ENCODE measurements around the gene SEC62. TPM values are rescaled to one million over a fixed set of nuclear protein-coding genes. Genes with fewer than 3 reads are reported as not detected.

The SEC62 gene
- total and polyA plus RNA-seq, 2 experiments from 2014 or later: 45.4 to 138 TPM

DNA sequence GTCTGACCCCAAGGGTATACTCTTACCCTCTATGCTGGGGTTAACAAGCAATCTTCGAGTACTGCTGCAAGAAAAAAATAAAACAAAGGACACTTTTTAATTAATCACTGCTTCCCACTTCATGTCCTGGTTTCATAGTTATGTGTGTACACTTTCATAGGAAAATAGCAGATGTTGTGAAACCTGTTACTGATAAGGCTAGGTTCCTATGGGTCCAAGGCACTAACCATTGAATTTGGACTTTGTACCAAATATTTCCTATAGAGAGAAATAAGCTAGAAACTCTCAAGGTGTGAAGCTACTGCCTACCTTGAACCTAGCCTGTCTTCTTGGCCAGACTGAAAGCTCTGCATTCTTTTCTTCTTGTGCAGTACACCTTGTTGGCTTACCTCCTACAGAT is 56.6 kb downstream of the SEC62 start:
- DNase-seq (ENCODE audit: low spot score): peak; percentile 38
- 64% methylated on average over 1 of the region's 1 CpG for WGBS (ENCODE audit: low lambda C conversion rate, missing lambda C conversion rate)
- Histone ChIP-seq H3K27me3 (no peaks in the 10 kb centered on the region), H3K36me3 (replicated peaks; ENCODE audit: insufficient read depth, low read depth) (no peaks in the 10 kb centered on the region), H4K20me1 (ENCODE audit: insufficient read depth, poor library complexity, severe bottlenecking) (no peaks in the 10 kb centered on the region), H3K4me2 (peak overlapping the region; percentile 52), H3K9me2 (replicated peaks; ENCODE audit: insufficient read depth) (no peaks in the 10 kb centered on the region), H3K4me3 (no peak overlapping the region), H2AFZ (no peak overlapping the region), H3K4me1 (ENCODE audit: insufficient read depth) (peaks cover 12% of the 10 kb centered on the region), H3K79me2 (no peaks in the 10 kb centered on the region), H3K27ac (peak overlapping the region; percentile 78), H3K9me3 (ENCODE audit: low read depth) (no peaks in the 10 kb centered on the region)
- no peak for TF ChIP-seq EZH2 (IDR thresholded peaks at IDR 0.05; ENCODE audit: borderline replicate concordance)
- no peak for TF ChIP-seq EZH2phosphoT487 (IDR thresholded peaks at IDR 0.05; ENCODE audit: low read depth, severe bottlenecking, unreplicated experiment)
- TF ChIP-seq, protein P1, sequence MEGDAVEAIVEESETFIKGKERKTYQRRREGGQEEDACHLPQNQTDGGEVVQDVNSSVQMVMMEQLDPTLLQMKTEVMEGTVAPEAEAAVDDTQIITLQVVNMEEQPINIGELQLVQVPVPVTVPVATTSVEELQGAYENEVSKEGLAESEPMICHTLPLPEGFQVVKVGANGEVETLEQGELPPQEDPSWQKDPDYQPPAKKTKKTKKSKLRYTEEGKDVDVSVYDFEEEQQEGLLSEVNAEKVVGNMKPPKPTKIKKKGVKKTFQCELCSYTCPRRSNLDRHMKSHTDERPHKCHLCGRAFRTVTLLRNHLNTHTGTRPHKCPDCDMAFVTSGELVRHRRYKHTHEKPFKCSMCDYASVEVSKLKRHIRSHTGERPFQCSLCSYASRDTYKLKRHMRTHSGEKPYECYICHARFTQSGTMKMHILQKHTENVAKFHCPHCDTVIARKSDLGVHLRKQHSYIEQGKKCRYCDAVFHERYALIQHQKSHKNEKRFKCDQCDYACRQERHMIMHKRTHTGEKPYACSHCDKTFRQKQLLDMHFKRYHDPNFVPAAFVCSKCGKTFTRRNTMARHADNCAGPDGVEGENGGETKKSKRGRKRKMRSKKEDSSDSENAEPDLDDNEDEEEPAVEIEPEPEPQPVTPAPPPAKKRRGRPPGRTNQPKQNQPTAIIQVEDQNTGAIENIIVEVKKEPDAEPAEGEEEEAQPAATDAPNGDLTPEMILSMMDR (IDR thresholded peaks at IDR 0.05; ENCODE audit: poor library complexity): no peak

DNA sequence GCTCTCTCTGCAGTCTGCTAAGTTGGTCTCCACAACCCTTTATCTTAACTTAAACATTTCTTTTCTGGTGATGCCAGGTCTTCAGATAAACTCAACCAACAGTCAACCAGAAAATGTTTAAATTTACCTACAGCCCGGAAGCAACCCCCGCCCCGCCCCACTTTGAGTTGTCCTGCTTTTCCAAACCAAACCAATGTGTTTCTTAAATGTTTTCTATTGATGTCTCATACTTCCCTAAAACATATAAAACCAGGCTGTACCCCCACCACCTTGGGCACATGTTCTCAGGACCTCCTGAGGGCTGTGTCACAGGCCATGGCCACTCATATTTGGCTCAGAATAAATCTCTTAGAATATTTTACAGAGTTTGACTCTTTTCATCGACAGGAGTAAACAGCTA is 58.0 kb downstream of the SEC62 start:
- TF ChIP-seq EZH2 (IDR thresholded peaks at IDR 0.05; ENCODE audit: borderline replicate concordance) (no peak), EZH2phosphoT487 (IDR thresholded peaks at IDR 0.05; ENCODE audit: low read depth, severe bottlenecking, unreplicated experiment) (no peak)
- TF ChIP-seq, protein P1 (IDR thresholded peaks at IDR 0.05; ENCODE audit: poor library complexity): no peak
- Histone ChIP-seq H3K4me2 (no peak overlapping the region), H3K27ac (no peak overlapping the region), H3K9me2 (replicated peaks; ENCODE audit: insufficient read depth) (no peaks in the 10 kb centered on the region), H3K9me3 (ENCODE audit: low read depth) (no peaks in the 10 kb centered on the region), H2AFZ (no peak overlapping the region), H3K27me3 (no peaks in the 10 kb centered on the region), H3K4me3 (no peak overlapping the region), H3K36me3 (replicated peaks; ENCODE audit: insufficient read depth, low read depth) (no peaks in the 10 kb centered on the region), H4K20me1 (ENCODE audit: insufficient read depth, poor library complexity, severe bottlenecking) (no peaks in the 10 kb centered on the region), H3K79me2 (no peaks in the 10 kb centered on the region), H3K4me1 (ENCODE audit: insufficient read depth) (peaks cover 12% of the 10 kb centered on the region)
- no peak for DNase-seq (ENCODE audit: low spot score)
- WGBS (ENCODE audit: low lambda C conversion rate, missing lambda C conversion rate): 85% methylated on average over 4 of the region's 4 CpGs

DNA sequence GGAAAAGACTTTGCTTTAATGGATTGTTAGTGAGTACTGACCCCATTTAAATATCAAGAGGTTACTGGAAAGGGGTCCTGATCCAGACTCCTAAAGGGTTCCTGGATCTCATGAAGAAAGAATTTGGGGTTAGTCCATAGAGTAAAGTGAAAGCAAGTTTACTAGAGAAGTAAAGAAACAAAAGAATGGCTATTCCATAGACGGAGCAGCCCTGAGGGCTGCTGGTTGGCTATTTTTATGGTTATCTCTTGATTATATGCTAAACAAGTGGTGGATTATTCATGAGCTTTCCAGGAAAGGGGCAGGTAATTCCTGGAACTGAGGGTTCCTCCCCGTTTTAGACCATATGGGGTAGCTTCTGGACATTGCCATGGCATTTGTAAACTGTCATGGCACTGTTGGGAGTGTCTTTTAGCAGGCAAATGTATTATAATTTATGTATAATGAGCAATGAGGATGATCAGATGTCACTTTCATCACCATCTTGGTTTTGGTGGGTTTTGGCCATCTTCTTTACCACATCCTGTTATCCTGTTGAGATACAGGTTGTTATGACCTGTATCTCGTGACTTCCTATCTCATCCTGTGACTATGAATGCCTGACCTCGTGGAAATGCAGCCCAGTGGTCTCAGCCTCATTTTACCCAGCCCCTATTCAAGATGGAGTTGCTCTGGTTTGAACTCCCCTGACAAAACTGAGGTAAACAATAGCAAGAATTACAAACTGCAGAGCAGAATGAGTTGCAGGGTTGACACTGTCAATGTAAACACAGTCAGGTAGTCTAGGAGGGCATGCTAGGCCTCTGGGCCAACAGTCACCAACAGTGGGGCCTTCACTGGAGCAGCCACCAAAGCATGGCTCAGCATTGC is 60.9 kb downstream of the SEC62 start:
- H3K36me3 ChIP-seq (replicated peaks; ENCODE audit: insufficient read depth, low read depth): no peaks in the 10 kb centered on the region
- 83% methylated on average over 4 of the region's 4 CpGs for WGBS (ENCODE audit: low lambda C conversion rate, missing lambda C conversion rate)
- H3K27ac ChIP-seq: no peak overlapping the region
- TF ChIP-seq, protein P1 (IDR thresholded peaks at IDR 0.05; ENCODE audit: poor library complexity): no peak
- TF ChIP-seq EZH2phosphoT487 (IDR thresholded peaks at IDR 0.05; ENCODE audit: low read depth, severe bottlenecking, unreplicated experiment) (no peak), EZH2 (IDR thresholded peaks at IDR 0.05; ENCODE audit: borderline replicate concordance) (no peak)
- no peaks in the 10 kb centered on the region for H3K9me3 ChIP-seq (ENCODE audit: low read depth)
- no peaks in the 10 kb centered on the region for H3K79me2 ChIP-seq
- H3K9me2 ChIP-seq (replicated peaks; ENCODE audit: insufficient read depth): no peaks in the 10 kb centered on the region
- DNase-seq (ENCODE audit: low spot score): no peak
- H3K4me2 ChIP-seq: no peak overlapping the region
- no peaks in the 10 kb centered on the region for H3K27me3 ChIP-seq
- peaks cover 5% of the 10 kb centered on the region for H3K4me1 ChIP-seq (ENCODE audit: insufficient read depth)
- no peak overlapping the region for H3K4me3 ChIP-seq
- no peaks in the 10 kb centered on the region for H4K20me1 ChIP-seq (ENCODE audit: insufficient read depth, poor library complexity, severe bottlenecking)
- no peak overlapping the region for H2AFZ ChIP-seq
